Suprapubic skin (tissue), 4 donors: ENCODE results near the gene SCD5. TPM values are rescaled to one million over a fixed set of nuclear protein-coding genes. Genes with fewer than 3 reads are reported as not detected.
A peak's percentile ranks its signal among the peaks of the same experiment; 100 is the strongest.

Experiments used
- DNase-seq, 2 donors: peaks; one replicate each; pipeline ENCODE4 v3.0.0-alpha.2; 2019; ENCODE audit warnings: low spot score in 2 of 2
- H3K27ac ChIP-seq: fragments of 200-600 bp; sonication (generic); one replicate; pipeline ENCODE4 v1.5.1; 2019
- H3K27me3 ChIP-seq: fragments of 200-600 bp; sonication (generic); one replicate; pipeline ENCODE4 v1.5.1; 2019
- H3K36me3 ChIP-seq: fragments of 200-600 bp; sonication (generic); one replicate; pipeline ENCODE4 v1.5.1; 2019
- H3K4me1 ChIP-seq: fragments of 200-600 bp; sonication (generic); one replicate; pipeline ENCODE4 v1.5.1; 2019
- H3K4me3 ChIP-seq: fragments of 200-600 bp; sonication (generic); one replicate; pipeline ENCODE4 v1.5.1; 2019; ENCODE audit warnings: mild to moderate bottlenecking
- H3K9me3 ChIP-seq: fragments of 200-600 bp; sonication (generic); one replicate; pipeline ENCODE4 v1.5.1; 2019
- EP300 ChIP-seq: sonication (generic); formaldehyde crosslinking; IDR thresholded peaks from one replicate; pipeline ENCODE4 v1.6.1; 2017; ENCODE audit warnings: antibody characterized with exemption
- POLR2A ChIP-seq, 2 donors: fragments of 450-650 bp; IDR thresholded peaks; one replicate each; pipeline ENCODE4 v1.6.1; 2017; ENCODE audit warnings: antibody characterized with exemption in 2 of 2, mild to moderate bottlenecking in 2 of 2, moderate library complexity in 2 of 2
- POLR2AphosphoS5 ChIP-seq, 3 donors: sonication (generic); formaldehyde crosslinking; IDR thresholded peaks; one replicate each; pipeline ENCODE4 v1.6.1; 2017; ENCODE audit warnings: antibody characterized with exemption in 3 of 3
- WGBS: methylation state at CpG from one replicate; pipeline ENCODE4 v1.1.5; 2018; 5-methylcytosine and 5-hydroxymethylcytosine counted together
- total RNA-seq, 4 donors: library from RNA; depleted of rRNA; stranded (reverse); fragments of >200 nt; gene quantifications; one replicate each; pipeline ENCODE4 v1.1.0, GENCODE V29; 2016
- TF ChIP-seq, protein P1 (sequence below), 2 donors: fragments of 200-600 bp in 1 of 2; fragments of 450-650 bp in 1 of 2; sonication (generic) in 1 of 2; IDR thresholded peaks; one replicate each; pipeline ENCODE4 v1.5.1; 2016 to 2019; ENCODE audit warnings: antibody characterized with exemption in 2 of 2, mild to moderate bottlenecking in 1 of 2, moderate library complexity in 1 of 2

Gene SCD5
- total RNA-seq, 4 donors from 2014 or later, result 5.6 to 13.2 (median 7.6) TPM

DNA sequence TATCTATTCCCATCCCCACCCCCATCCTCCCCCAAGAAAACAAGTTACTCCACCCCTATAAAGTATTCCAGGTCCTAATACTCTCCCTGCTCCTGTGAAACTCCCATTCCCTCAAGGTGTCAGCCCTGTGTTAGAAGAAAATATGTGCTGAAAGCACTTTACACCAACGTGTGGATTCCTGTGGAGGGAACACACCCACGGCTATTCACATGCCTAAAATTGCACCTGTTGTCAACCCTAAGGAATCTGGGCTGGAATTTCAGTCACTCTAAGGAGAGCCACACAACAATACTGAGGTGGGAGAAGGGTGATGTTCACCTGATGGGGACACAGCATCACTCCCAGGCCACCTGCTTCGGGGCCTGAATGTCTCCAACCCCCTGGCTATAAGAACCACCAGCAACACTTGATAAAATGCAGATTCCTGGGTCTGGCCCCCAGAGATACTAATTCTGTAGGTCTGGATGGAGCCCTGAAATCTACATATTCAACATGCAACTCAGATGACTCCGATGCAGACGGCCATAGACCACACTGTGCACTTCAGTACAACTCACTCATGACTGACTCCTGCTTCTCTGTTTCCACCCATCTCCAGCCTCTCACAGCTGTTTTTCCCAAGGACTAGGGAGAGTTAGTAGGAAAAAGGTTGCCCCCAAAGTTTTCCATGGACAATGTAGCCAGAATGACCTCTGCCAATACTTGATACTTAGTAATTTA, 15.8 kb downstream of the SCD5 start:
- Histone ChIP-seq H3K9me3 (no peaks in the 10 kb centered on the region), H3K4me1 (peaks cover 40% of the 10 kb centered on the region), H3K27ac (no peak overlapping the region), H3K4me3 (no peak overlapping the region), H3K36me3 (no peaks in the 10 kb centered on the region), H3K27me3 (no peaks in the 10 kb centered on the region)
- DNase-seq, result no peak
- TF ChIP-seq POLR2AphosphoS5 (IDR thresholded peaks at IDR 0.05) (no peak), EP300 (no peak), POLR2A (IDR thresholded peaks at IDR 0.05) (no peak)
- TF ChIP-seq, protein P1, sequence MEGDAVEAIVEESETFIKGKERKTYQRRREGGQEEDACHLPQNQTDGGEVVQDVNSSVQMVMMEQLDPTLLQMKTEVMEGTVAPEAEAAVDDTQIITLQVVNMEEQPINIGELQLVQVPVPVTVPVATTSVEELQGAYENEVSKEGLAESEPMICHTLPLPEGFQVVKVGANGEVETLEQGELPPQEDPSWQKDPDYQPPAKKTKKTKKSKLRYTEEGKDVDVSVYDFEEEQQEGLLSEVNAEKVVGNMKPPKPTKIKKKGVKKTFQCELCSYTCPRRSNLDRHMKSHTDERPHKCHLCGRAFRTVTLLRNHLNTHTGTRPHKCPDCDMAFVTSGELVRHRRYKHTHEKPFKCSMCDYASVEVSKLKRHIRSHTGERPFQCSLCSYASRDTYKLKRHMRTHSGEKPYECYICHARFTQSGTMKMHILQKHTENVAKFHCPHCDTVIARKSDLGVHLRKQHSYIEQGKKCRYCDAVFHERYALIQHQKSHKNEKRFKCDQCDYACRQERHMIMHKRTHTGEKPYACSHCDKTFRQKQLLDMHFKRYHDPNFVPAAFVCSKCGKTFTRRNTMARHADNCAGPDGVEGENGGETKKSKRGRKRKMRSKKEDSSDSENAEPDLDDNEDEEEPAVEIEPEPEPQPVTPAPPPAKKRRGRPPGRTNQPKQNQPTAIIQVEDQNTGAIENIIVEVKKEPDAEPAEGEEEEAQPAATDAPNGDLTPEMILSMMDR (IDR thresholded peaks at IDR 0.05), result no peak
- WGBS, result 60% methylated on average over 5 of the region's 5 CpGs

DNA sequence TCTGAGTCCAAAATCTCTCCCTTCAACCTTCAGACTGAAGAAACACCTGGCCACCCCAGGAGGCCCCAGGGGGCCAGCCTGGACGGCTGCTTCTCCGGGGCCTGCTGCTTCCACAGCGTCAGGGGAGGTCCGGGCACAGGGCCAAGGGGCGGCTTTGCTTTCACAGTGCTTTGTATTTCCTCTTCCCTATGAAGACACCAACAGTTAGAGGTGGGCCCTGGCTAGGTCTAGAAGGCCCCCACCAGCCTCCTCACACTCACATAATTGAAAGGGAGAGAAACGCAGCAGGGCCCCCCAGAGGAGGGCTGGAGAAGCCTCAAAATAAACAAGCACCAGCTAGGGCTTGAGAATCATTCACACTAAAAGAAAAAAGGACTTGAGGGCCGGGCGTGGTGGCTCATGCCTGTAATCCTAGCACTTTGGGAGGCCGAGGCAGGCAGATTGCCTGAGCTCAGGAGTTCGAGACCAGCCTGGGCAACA, 17.8 kb downstream of the SCD5 start:
- DNase-seq, result peak in 1 of 2 donors; percentile 74
- WGBS, result 32% methylated on average over 10 of the region's 10 CpGs
- H3K4me3 ChIP-seq, result no peak overlapping the region
- TF ChIP-seq, protein P1 (IDR thresholded peaks at IDR 0.05), result no peak
- TF ChIP-seq EP300 (no peak), POLR2A (IDR thresholded peaks at IDR 0.05) (no peak), POLR2AphosphoS5 (IDR thresholded peaks at IDR 0.05) (no peak)
- H3K36me3 ChIP-seq, result no peaks in the 10 kb centered on the region
- peaks cover 32% of the 10 kb centered on the region for H3K4me1 ChIP-seq
- H3K27ac ChIP-seq, result no peak overlapping the region
- H3K9me3 ChIP-seq, result no peaks in the 10 kb centered on the region
- H3K27me3 ChIP-seq, result no peaks in the 10 kb centered on the region

DNA sequence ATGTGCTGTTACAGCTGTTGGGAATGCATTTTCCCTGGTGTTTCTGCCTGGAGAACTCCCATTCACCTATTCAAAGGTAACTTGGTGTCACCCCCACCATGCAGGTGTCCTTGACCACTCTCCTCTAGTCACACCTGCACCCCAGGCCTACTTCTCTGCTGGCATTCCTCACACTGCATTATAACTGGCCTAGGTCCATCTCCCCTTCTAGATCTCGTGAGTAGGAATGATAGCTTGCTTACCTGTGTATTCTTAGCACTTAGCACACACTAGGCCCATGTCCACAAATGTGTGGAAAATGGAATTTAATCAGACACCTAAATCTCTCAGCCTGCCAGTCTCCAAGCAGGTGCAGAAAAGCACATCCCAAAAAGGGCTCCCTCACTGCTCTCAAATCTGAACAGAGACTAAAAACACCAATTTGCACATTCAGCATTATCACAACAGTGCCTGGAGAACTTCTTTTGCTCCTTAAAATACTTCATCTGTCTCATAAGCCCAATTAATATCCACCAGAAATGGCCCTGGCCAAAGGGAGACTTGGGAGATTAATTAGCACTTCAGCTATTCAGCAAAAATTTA, 18.3 kb downstream of the SCD5 start:
- H3K4me3 ChIP-seq, result no peak overlapping the region
- H3K27ac ChIP-seq, result no peak overlapping the region
- H3K27me3 ChIP-seq, result no peaks in the 10 kb centered on the region
- DNase-seq, result no peak
- 55% methylated on average over 1 of the region's 1 CpG for WGBS
- no peaks in the 10 kb centered on the region for H3K36me3 ChIP-seq
- TF ChIP-seq EP300 (no peak), POLR2A (IDR thresholded peaks at IDR 0.05) (no peak), POLR2AphosphoS5 (IDR thresholded peaks at IDR 0.05) (no peak)
- TF ChIP-seq, protein P1 (IDR thresholded peaks at IDR 0.05), result no peak
- peaks cover 27% of the 10 kb centered on the region for H3K4me1 ChIP-seq
- no peaks in the 10 kb centered on the region for H3K9me3 ChIP-seq

DNA sequence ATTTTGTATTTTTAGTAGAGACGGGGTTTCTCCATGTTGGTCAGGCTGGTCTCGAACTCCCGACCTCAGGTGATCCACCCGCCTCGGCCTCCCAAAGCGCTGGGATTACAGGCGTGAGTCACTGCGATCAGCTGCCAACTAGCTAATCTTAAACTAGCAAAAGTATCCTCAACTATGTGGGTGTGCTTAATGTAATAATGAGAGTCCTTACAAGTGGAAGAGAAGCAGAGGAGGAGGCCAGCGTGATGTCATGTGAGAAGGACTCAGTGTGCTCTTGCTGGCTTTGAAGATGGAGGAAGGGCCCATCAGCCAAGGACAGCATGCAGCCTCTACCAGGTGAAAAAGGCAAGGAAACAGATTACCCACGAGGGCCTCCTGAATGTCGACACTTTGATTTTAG, 19.6 kb downstream of the SCD5 start:
- Histone ChIP-seq H3K27ac (no peak overlapping the region), H3K9me3 (no peaks in the 10 kb centered on the region), H3K27me3 (no peaks in the 10 kb centered on the region), H3K36me3 (no peaks in the 10 kb centered on the region), H3K4me1 (peaks cover 19% of the 10 kb centered on the region), H3K4me3 (no peak overlapping the region)
- DNase-seq, result no peak
- WGBS, result 85% methylated on average over 11 of the region's 11 CpGs
- no peak for TF ChIP-seq POLR2A (IDR thresholded peaks at IDR 0.05)
- TF ChIP-seq, protein P1 (IDR thresholded peaks at IDR 0.05), result no peak
- no peak for TF ChIP-seq POLR2AphosphoS5 (IDR thresholded peaks at IDR 0.05)
- no peak for TF ChIP-seq EP300

DNA sequence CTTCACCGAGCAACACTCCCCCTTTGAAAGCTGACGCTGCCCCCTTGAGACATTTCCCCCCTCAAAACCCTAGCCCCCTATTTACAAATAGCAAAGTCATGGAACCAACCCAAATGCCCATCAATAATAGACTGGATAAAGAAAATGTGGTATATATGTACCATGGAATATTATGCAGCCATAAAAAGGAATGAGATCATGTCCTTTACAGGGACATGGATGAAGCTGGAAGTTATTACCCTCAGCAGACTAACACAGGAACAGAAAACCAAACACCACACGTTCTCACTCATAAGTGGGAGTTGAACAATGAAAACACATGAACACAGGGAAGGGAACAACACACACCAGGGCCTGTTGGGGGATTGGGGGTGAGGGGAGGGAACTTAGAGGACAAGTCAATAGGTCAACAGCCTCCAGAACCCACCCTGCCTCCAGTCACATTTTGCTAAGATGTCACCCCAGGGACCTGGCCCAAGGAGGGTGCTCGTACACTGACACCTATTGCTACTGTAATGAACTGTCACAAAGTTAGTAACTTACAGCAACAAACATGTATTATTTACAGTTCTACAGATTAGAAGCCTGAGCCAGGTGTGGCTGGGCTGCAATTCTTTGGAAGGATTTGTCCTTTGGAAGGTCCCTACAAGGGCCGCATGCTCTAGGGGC, 20.6 kb downstream of the SCD5 start:
- Histone ChIP-seq H3K36me3 (no peaks in the 10 kb centered on the region), H3K27ac (no peak overlapping the region), H3K4me3 (no peak overlapping the region), H3K4me1 (peaks cover 14% of the 10 kb centered on the region), H3K9me3 (no peaks in the 10 kb centered on the region), H3K27me3 (no peaks in the 10 kb centered on the region)
- 89% methylated on average over 5 of the region's 5 CpGs for WGBS
- no peak for TF ChIP-seq POLR2A (IDR thresholded peaks at IDR 0.05)
- no peak for TF ChIP-seq EP300
- TF ChIP-seq POLR2AphosphoS5 (IDR thresholded peaks at IDR 0.05), result no peak
- DNase-seq, result no peak
